IPS DF 6.9 (cell line): ENCODE results near the gene TMEM108.

ENCODE experiments used
- DNase-seq: peaks from one replicate; pipeline ENCODE4 v3.0.0-alpha.2; 2013; ENCODE audit warnings: low read depth, low spot score
- H3K27ac ChIP-seq: one replicate; pipeline ENCODE4 v1.5.1; 2013; ENCODE audit warnings: low read length, control low read depth
- H3K27me3 ChIP-seq: 2 replicates; pipeline ENCODE4 v1.6.1; 2013; ENCODE audit warnings: mild to moderate bottlenecking, low read length; ENCODE audit not compliant: control insufficient read depth, insufficient read depth
- H3K36me3 ChIP-seq: 2 replicates; pipeline ENCODE4 v1.6.1; 2013; ENCODE audit warnings: low read length; ENCODE audit not compliant: control insufficient read depth, insufficient read depth
- H3K4me1 ChIP-seq: 2 replicates; pipeline ENCODE4 v1.6.1; 2013; ENCODE audit warnings: low read length; ENCODE audit not compliant: control insufficient read depth, insufficient read depth
- H3K4me3 ChIP-seq: 2 replicates; pipeline ENCODE4 v1.5.1; 2013; ENCODE audit warnings: mild to moderate bottlenecking, low read length
- H3K9me3 ChIP-seq: 2 replicates; pipeline ENCODE4 v1.6.1; 2013; ENCODE audit warnings: low read length, inconsistent platforms; ENCODE audit not compliant: control insufficient read depth, insufficient read depth
- WGBS: extraction: QIAGEN DNeasy Blood & Tissue Kit; methylation state at CpG from one replicate; pipeline ENCODE4 v1.1.7; 2013; ENCODE audit warnings: mixed read lengths, missing lambda C conversion rate; ENCODE audit not compliant: insufficient read length, insufficient coverage; 5-methylcytosine and 5-hydroxymethylcytosine counted together

Gene TMEM108

DNA sequence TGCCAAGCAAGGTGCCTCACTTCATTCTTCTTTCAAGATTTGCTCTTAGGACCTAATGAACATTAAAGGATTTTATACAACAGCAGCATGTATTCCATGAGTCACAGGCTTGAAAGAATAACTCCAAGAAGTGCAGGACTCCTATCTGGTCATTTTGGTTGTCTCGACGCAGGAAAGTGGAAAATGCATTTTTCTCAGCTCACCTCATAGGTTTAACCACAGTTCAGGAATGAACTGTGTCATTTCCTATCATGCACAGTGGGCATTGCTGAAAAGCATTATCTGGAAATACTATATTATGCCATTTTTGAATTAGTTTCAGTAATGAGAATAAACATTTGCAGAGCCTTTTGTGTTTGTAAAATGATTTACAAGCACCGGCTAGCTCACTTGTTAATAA, 263.0 kb downstream of the TMEM108 start:
- Histone ChIP-seq H3K4me1 (peaks cover 2% of the 10 kb centered on the region), H3K36me3 (no peaks in the 10 kb centered on the region), H3K4me3 (no peak overlapping the region), H3K27ac (no peak overlapping the region), H3K27me3 (no peaks in the 10 kb centered on the region), H3K9me3 (no peaks in the 10 kb centered on the region)
- WGBS: no CpG with 5 or more reads among the region's 3 CpGs
- DNase-seq: no peak

GRCh38 chr3:133301731-133302130, 263.5 kb downstream of the TMEM108 start:
- H3K36me3 ChIP-seq: no peaks in the 10 kb centered on the region
- no peaks in the 10 kb centered on the region for H3K27me3 ChIP-seq
- no peak for DNase-seq
- H3K9me3 ChIP-seq: no peaks in the 10 kb centered on the region
- H3K4me3 ChIP-seq: no peak overlapping the region
- H3K27ac ChIP-seq: no peak overlapping the region
- H3K4me1 ChIP-seq: peaks cover 2% of the 10 kb centered on the region

DNA sequence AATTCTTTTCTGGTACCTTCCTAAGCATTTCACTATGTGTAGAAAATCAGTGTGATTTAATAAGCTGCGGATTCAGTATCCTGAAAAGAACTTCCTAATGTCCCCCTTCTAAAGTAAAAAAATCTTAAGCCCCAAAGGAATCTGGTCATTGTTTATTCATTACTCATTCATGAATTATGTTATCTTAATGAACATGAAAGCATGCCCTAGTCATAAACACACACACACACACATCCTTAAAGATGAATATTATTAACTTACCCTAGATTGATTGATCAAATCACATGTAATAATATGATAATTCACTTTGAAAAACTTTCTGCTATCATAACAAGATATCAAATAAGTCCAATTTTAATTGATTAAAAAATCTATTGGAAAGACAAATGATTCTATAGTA, 265.2 kb downstream of the TMEM108 start:
- no peak overlapping the region for H3K4me3 ChIP-seq
- no peak for DNase-seq

DNA sequence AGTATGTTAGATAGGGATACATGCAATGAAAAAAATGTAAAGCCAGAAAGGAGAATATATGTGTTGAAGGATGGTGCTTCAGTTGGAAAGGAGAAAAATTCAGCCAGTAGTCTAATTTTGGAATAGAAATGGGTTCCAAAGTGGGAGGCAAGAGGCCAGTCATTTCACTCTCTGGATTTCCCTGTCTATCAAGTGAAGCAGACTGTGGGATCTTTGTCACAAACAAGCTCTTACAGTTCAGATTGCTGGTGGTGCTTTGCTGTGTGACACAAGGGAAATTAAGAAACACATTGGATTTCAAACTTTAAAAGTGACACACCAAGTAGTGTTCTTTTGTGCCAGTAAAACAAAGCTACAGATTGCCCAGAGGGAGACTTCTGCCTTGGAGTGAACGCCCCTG, 279.7 kb downstream of the TMEM108 start:
- H3K27me3 ChIP-seq: no peaks in the 10 kb centered on the region
- no peaks in the 10 kb centered on the region for H3K4me1 ChIP-seq
- no peak overlapping the region for H3K4me3 ChIP-seq
- no peaks in the 10 kb centered on the region for H3K36me3 ChIP-seq
- H3K27ac ChIP-seq: no peak overlapping the region
- H3K9me3 ChIP-seq: no peaks in the 10 kb centered on the region
- no CpG with 5 or more reads among the region's 1 CpG for WGBS
- no peak for DNase-seq

More for the DNA sequence above, 265.2 kb downstream of the TMEM108 start:
- Histone ChIP-seq H3K9me3 (no peaks in the 10 kb centered on the region), H3K36me3 (no peaks in the 10 kb centered on the region), H3K27ac (no peak overlapping the region), H3K27me3 (no peaks in the 10 kb centered on the region), H3K4me1 (peaks cover 2% of the 10 kb centered on the region)
- WGBS: no CpG with 5 or more reads among the region's 1 CpG

DNA sequence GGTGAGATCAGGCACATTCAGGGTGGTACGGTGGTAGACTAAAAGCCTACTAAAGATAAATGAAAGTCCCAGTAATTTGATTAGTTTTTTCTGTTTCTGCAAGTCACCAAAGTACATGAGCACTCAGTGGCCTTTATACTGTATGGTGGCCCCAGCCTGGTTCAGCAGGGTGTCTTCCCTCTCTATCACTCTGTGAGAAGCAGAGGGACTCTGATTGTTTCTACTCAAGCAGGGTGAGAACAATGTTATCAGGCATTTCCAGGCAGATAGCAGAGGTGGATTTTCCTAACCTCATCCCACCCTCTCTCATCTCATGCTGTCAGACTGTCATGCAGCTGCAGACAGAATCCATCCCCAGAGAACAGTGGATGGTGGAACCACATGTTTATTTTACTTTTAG, 290.2 kb downstream of the TMEM108 start:
- H3K36me3 ChIP-seq: no peaks in the 10 kb centered on the region
- no peaks in the 10 kb centered on the region for H3K4me1 ChIP-seq
- no peak overlapping the region for H3K4me3 ChIP-seq
- no peak overlapping the region for H3K27ac ChIP-seq
- whole genome bisulfite sequencing: no CpG with 5 or more reads among the region's 1 CpG
- no peaks in the 10 kb centered on the region for H3K27me3 ChIP-seq
- DNase-seq: no peak
- no peaks in the 10 kb centered on the region for H3K9me3 ChIP-seq

GRCh38 chr3:133329626-133330025, 291.4 kb downstream of the TMEM108 start:
- DNase-seq: no peak
- H3K27ac ChIP-seq: no peak overlapping the region
- H3K4me1 ChIP-seq: no peaks in the 10 kb centered on the region
- WGBS: no CpG with 5 or more reads among the region's 1 CpG
- H3K4me3 ChIP-seq: no peak overlapping the region
- H3K36me3 ChIP-seq: no peaks in the 10 kb centered on the region
- H3K27me3 ChIP-seq: no peaks in the 10 kb centered on the region
- H3K9me3 ChIP-seq: no peaks in the 10 kb centered on the region

DNA sequence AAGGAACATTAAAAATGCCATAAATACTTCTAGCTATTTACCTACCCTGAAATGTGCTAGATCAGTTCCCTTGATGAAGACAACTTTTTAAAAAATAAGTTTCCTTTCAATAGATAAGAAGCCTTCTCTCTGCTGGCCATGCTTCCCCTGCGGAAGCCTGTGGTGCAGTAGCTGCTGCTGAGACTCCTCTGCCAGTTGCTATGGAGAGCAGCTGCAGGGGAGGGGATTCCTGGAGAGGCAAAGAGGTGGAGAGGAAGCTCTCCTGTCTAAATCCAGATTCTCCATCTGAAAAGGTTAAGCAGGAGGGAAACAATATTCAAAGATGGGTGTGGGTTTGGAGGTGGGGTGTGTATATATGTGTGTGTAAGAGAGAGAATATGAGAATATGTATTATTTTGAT, 291.9 kb downstream of the TMEM108 start:
- WGBS: no CpG with 5 or more reads among the region's 1 CpG
- no peak overlapping the region for H3K27ac ChIP-seq
- no peak overlapping the region for H3K4me3 ChIP-seq
- H3K27me3 ChIP-seq: no peaks in the 10 kb centered on the region
- H3K9me3 ChIP-seq: no peaks in the 10 kb centered on the region
- H3K36me3 ChIP-seq: no peaks in the 10 kb centered on the region
- no peaks in the 10 kb centered on the region for H3K4me1 ChIP-seq
- DNase-seq: peak; percentile 4

DNA sequence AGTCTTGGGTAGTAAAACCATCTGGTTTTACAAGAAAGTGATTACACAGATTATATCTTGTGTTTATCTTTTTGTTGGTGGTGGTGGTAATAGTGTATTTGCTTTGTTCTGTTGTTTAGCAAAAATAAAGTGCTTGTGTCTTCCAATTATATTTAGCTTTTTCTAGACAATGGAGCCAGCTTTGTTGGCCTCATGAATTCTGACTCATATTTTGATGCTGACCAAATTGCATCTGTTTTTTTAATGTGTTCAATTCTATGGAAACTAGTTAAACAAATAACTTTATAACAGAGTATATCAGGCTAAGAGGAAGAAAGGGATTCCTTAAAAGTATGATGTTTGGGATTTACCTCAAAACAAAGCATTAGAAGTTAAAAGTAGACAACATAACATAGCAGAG, 292.3 kb downstream of the TMEM108 start:
- no peak overlapping the region for H3K27ac ChIP-seq
- no peaks in the 10 kb centered on the region for H3K4me1 ChIP-seq
- no peak overlapping the region for H3K4me3 ChIP-seq
- H3K9me3 ChIP-seq: no peaks in the 10 kb centered on the region
- H3K36me3 ChIP-seq: no peaks in the 10 kb centered on the region
- H3K27me3 ChIP-seq: no peaks in the 10 kb centered on the region
- no peak for DNase-seq

GRCh38 chr3:133354721-133355120, 316.5 kb downstream of the TMEM108 start:
- H3K9me3 ChIP-seq: no peaks in the 10 kb centered on the region
- no peak for DNase-seq
- H3K4me3 ChIP-seq: no peak overlapping the region
- H3K4me1 ChIP-seq: no peaks in the 10 kb centered on the region
- no CpG with 5 or more reads among the region's 4 CpGs for WGBS
- H3K27ac ChIP-seq: no peak overlapping the region
- H3K27me3 ChIP-seq: peaks cover 2% of the 10 kb centered on the region
- no peaks in the 10 kb centered on the region for H3K36me3 ChIP-seq

DNA sequence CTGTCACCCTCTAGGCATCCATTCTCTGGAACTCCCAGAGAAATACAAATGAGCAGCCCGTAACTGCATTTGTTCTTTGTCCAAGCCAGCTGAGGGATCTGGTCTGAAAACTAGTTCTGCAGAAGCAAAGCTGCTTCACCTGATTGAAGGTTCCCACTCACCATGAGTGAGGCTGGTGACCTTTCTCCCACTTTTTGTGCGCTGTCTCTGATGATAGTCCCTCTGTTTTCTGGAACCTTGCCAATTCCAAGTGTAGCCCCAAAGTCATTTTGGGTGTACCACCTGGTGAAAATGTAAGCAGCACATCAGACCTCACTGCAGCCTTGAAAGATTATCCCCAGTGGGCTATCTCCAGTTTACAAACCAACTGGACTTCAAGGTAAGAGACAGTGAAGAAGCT, 322.3 kb downstream of the TMEM108 start:
- DNase-seq: no peak
- Histone ChIP-seq H3K27ac (no peak overlapping the region), H3K27me3 (no peaks in the 10 kb centered on the region), H3K4me1 (no peaks in the 10 kb centered on the region), H3K36me3 (no peaks in the 10 kb centered on the region), H3K9me3 (no peaks in the 10 kb centered on the region), H3K4me3 (no peak overlapping the region)
- no CpG with 5 or more reads among the region's 2 CpGs for WGBS

DNA sequence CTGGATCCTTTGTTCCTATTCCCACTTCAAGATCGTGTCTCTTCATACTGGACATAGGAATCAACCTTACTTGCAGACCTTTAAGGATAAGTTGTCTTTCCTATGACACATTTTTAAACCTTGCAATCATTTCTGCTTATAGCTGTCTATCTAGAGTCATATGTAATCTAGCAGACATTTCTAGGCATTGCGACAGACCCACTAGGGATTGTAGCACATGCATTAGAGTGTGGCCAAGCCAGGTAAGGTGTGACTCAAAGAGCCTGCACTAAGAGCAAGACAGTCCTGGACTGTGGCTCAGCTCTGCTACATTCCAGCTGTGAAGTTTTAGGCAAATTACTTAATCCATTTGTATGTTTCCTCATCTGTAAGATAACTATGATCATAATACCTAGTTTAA, 322.8 kb downstream of the TMEM108 start:
- no peak for DNase-seq
- H3K27me3 ChIP-seq: no peaks in the 10 kb centered on the region
- H3K27ac ChIP-seq: no peak overlapping the region
- WGBS: no CpG with 5 or more reads among the region's 2 CpGs
- no peak overlapping the region for H3K4me3 ChIP-seq
- no peaks in the 10 kb centered on the region for H3K9me3 ChIP-seq
- no peaks in the 10 kb centered on the region for H3K36me3 ChIP-seq
- H3K4me1 ChIP-seq: no peaks in the 10 kb centered on the region
